ENCODE measurements around the gene SHISAL2A.

SHISAL2A gene

GRCh38 chr1:52621950-52622349, 11.0 kb upstream of the SHISAL2A start:
- no peak for DNase-seq

GRCh38 chr1:52623812-52624211, 9.2 kb upstream of the SHISAL2A start:
- DNase-seq, result no peak

GRCh38 chr1:52627028-52627427, 5.9 kb upstream of the SHISAL2A start:
- no peak for DNase-seq

- no peak for DNase-seq
Observed at GRCh38 chr1:52628614-52629324, 4.2 kb upstream of the SHISAL2A start.

- no peak for DNase-seq
Observed at GRCh38 chr1:52629325-52629643, 3.7 kb upstream of the SHISAL2A start.

GRCh38 chr1:52629667-52630066, 3.3 kb upstream of the SHISAL2A start:
- no peak for DNase-seq

GRCh38 chr1:52631759-52632331, 1.1 kb upstream of the SHISAL2A start:
- no peak for DNase-seq

GRCh38 chr1:52633291-52633754, 355 bp downstream of the SHISAL2A start:
- no peak for DNase-seq

- no peak for DNase-seq
Observed at GRCh38 chr1:52634111-52634510, 1.1 kb downstream of the SHISAL2A start.

GRCh38 chr1:52635321-52636089, 2.5 kb downstream of the SHISAL2A start:
- DNase-seq, result no peak

- no peak for DNase-seq
Observed at GRCh38 chr1:52636721-52637695, 4.0 kb downstream of the SHISAL2A start.

- no peak for DNase-seq
Observed at GRCh38 chr1:52637946-52638345, 5.0 kb downstream of the SHISAL2A start.

GRCh38 chr1:52640697-52641096, 7.7 kb downstream of the SHISAL2A start:
- DNase-seq, result no peak

GRCh38 chr1:52641307-52641706, 8.3 kb downstream of the SHISAL2A start:
- no peak for DNase-seq

- no peak for DNase-seq
Observed at GRCh38 chr1:52645261-52645660, 12.3 kb downstream of the SHISAL2A start.

- no peak for DNase-seq
Observed at GRCh38 chr1:52651904-52652303, 18.9 kb downstream of the SHISAL2A start.

- no peak for DNase-seq
Observed at GRCh38 chr1:52653207-52653849, 20.4 kb downstream of the SHISAL2A start.

GRCh38 chr1:52654063-52654462, 21.1 kb downstream of the SHISAL2A start:
- no peak for DNase-seq

GRCh38 chr1:52657702-52658101, 24.7 kb downstream of the SHISAL2A start:
- DNase-seq, result no peak

- no peak for DNase-seq
Observed at GRCh38 chr1:52658795-52659194, 25.8 kb downstream of the SHISAL2A start.

- DNase-seq, result no peak
Observed at GRCh38 chr1:52659356-52659755, 26.4 kb downstream of the SHISAL2A start.

Data from fibroblast of skin of scalp (primary cell).